ENCODE data around the gene MCUR1. TPM values are rescaled to one million over a fixed set of nuclear protein-coding genes. Genes with fewer than 3 reads are reported as not detected.

Gene MCUR1
- total and polyA plus RNA-seq, 9 of the 15 experiments (the other 6 are each of a cell fraction or from before 2014, with no cell fraction given): 5.1 to 60.2 (median 41.4) TPM

DNA sequence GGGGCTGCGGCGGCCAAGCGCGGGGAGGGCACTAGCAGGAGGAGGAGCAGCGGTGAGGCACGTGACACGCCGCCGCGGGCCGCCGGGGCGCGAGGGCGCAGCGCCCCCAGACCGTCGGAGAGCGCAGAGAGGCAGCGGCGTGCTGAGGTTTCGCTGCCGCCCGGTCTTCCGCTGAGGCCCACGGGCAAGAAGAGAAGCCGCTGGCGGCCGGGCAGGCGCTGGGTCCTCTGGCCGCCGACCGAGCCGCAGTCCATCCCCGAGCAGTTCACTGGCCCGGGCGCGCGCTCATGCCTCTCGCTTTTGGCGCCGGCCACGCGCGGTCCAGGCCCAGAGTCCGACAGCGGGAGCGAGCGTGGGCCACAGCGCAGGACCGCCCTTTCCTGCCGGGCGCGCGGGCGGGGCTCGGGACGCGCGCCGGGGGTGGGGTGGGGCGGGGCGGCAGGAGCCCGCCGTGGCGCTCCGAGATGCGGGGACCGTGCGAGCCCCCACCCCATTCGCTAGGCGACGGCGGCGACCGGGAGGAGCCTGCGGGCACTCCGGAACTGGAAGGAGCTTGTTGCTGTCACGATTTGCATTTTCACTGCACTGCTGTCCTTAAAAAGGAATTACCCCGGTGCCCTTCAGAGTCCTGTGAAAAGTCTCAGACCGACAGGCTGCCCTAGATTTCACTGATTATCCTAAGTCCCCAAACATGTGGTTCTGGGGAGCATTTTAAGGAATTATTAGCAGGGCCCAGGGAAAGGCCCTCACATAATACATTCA lies at the start of gene MCUR1 (continued):
- TF ChIP-seq, protein P1, sequence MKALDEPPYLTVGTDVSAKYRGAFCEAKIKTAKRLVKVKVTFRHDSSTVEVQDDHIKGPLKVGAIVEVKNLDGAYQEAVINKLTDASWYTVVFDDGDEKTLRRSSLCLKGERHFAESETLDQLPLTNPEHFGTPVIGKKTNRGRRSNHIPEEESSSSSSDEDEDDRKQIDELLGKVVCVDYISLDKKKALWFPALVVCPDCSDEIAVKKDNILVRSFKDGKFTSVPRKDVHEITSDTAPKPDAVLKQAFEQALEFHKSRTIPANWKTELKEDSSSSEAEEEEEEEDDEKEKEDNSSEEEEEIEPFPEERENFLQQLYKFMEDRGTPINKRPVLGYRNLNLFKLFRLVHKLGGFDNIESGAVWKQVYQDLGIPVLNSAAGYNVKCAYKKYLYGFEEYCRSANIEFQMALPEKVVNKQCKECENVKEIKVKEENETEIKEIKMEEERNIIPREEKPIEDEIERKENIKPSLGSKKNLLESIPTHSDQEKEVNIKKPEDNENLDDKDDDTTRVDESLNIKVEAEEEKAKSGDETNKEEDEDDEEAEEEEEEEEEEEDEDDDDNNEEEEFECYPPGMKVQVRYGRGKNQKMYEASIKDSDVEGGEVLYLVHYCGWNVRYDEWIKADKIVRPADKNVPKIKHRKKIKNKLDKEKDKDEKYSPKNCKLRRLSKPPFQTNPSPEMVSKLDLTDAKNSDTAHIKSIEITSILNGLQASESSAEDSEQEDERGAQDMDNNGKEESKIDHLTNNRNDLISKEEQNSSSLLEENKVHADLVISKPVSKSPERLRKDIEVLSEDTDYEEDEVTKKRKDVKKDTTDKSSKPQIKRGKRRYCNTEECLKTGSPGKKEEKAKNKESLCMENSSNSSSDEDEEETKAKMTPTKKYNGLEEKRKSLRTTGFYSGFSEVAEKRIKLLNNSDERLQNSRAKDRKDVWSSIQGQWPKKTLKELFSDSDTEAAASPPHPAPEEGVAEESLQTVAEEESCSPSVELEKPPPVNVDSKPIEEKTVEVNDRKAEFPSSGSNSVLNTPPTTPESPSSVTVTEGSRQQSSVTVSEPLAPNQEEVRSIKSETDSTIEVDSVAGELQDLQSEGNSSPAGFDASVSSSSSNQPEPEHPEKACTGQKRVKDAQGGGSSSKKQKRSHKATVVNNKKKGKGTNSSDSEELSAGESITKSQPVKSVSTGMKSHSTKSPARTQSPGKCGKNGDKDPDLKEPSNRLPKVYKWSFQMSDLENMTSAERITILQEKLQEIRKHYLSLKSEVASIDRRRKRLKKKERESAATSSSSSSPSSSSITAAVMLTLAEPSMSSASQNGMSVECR (CRISPR knock-in tag; IDR thresholded peaks at IDR 0.05): peak; percentile 72
- no peak for TF ChIP-seq NFIX (CRISPR knock-in tag; IDR thresholded peaks at IDR 0.05; ENCODE audit: low read depth)
- peak; percentile 88 for TF ChIP-seq CCNT2 (IDR thresholded peaks at IDR 0.05; ENCODE audit: borderline replicate concordance, extremely low read depth, insufficient read length, low read depth, low read length)
- no peak for TF ChIP-seq SIRT6 (IDR thresholded peaks at IDR 0.05; ENCODE audit: low read depth, low read length)
- peak; percentile 90; the same call in 1 of the 2 replicates for TF ChIP-seq PHF8 (IDR thresholded peaks at IDR 0.05; ENCODE audit: borderline replicate concordance, low read length)
- TF ChIP-seq CBX3 (IDR thresholded peaks at IDR 0.05; ENCODE audit: borderline replicate concordance in 1 of 2, low read length in 2 of 2): no peak
- 0 out of 2 replicates have a peak, but pooled peaks have one; percentile 28 for TF ChIP-seq ZNF830 (CRISPR knock-in tag; IDR thresholded peaks at IDR 0.05)
- TF ChIP-seq, protein P2, sequence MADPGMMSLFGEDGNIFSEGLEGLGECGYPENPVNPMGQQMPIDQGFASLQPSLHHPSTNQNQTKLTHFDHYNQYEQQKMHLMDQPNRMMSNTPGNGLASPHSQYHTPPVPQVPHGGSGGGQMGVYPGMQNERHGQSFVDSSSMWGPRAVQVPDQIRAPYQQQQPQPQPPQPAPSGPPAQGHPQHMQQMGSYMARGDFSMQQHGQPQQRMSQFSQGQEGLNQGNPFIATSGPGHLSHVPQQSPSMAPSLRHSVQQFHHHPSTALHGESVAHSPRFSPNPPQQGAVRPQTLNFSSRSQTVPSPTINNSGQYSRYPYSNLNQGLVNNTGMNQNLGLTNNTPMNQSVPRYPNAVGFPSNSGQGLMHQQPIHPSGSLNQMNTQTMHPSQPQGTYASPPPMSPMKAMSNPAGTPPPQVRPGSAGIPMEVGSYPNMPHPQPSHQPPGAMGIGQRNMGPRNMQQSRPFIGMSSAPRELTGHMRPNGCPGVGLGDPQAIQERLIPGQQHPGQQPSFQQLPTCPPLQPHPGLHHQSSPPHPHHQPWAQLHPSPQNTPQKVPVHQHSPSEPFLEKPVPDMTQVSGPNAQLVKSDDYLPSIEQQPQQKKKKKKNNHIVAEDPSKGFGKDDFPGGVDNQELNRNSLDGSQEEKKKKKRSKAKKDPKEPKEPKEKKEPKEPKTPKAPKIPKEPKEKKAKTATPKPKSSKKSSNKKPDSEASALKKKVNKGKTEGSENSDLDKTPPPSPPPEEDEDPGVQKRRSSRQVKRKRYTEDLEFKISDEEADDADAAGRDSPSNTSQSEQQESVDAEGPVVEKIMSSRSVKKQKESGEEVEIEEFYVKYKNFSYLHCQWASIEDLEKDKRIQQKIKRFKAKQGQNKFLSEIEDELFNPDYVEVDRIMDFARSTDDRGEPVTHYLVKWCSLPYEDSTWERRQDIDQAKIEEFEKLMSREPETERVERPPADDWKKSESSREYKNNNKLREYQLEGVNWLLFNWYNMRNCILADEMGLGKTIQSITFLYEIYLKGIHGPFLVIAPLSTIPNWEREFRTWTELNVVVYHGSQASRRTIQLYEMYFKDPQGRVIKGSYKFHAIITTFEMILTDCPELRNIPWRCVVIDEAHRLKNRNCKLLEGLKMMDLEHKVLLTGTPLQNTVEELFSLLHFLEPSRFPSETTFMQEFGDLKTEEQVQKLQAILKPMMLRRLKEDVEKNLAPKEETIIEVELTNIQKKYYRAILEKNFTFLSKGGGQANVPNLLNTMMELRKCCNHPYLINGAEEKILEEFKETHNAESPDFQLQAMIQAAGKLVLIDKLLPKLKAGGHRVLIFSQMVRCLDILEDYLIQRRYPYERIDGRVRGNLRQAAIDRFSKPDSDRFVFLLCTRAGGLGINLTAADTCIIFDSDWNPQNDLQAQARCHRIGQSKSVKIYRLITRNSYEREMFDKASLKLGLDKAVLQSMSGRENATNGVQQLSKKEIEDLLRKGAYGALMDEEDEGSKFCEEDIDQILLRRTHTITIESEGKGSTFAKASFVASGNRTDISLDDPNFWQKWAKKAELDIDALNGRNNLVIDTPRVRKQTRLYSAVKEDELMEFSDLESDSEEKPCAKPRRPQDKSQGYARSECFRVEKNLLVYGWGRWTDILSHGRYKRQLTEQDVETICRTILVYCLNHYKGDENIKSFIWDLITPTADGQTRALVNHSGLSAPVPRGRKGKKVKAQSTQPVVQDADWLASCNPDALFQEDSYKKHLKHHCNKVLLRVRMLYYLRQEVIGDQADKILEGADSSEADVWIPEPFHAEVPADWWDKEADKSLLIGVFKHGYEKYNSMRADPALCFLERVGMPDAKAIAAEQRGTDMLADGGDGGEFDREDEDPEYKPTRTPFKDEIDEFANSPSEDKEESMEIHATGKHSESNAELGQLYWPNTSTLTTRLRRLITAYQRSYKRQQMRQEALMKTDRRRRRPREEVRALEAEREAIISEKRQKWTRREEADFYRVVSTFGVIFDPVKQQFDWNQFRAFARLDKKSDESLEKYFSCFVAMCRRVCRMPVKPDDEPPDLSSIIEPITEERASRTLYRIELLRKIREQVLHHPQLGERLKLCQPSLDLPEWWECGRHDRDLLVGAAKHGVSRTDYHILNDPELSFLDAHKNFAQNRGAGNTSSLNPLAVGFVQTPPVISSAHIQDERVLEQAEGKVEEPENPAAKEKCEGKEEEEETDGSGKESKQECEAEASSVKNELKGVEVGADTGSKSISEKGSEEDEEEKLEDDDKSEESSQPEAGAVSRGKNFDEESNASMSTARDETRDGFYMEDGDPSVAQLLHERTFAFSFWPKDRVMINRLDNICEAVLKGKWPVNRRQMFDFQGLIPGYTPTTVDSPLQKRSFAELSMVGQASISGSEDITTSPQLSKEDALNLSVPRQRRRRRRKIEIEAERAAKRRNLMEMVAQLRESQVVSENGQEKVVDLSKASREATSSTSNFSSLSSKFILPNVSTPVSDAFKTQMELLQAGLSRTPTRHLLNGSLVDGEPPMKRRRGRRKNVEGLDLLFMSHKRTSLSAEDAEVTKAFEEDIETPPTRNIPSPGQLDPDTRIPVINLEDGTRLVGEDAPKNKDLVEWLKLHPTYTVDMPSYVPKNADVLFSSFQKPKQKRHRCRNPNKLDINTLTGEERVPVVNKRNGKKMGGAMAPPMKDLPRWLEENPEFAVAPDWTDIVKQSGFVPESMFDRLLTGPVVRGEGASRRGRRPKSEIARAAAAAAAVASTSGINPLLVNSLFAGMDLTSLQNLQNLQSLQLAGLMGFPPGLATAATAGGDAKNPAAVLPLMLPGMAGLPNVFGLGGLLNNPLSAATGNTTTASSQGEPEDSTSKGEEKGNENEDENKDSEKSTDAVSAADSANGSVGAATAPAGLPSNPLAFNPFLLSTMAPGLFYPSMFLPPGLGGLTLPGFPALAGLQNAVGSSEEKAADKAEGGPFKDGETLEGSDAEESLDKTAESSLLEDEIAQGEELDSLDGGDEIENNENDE (IDR thresholded peaks at IDR 0.05; ENCODE audit: low read depth, low read length): no peak
- no peak; the same call in 1 of the 2 replicates for TF ChIP-seq TAF7 (tag; IDR thresholded peaks at IDR 0.05)
- TF ChIP-seq MYNN (IDR thresholded peaks at IDR 0.05): no peak
- no peak for TF ChIP-seq MYNN (CRISPR knock-in tag; IDR thresholded peaks at IDR 0.05)

Measured in K562 (cell line).